Ishikawa (cell line): ENCODE measurements around the gene ANGPT4.

ENCODE experiments used
- CEBPB ChIP-seq: IDR thresholded peaks from 2 replicates; pipeline ENCODE4 v1.6.1; 2012
- EGR1 ChIP-seq: IDR thresholded peaks from 2 replicates; pipeline ENCODE4 v1.6.1; 2012
- EP300 ChIP-seq: IDR thresholded peaks from 2 replicates; pipeline ENCODE4 v1.6.1; 2012; ENCODE audit warnings: borderline replicate concordance
- RAD21 ChIP-seq: IDR thresholded peaks from 2 replicates; pipeline ENCODE4 v1.6.1; 2012; ENCODE audit warnings: low read depth
- REST ChIP-seq: IDR thresholded peaks from 2 replicates; pipeline ENCODE4 v1.6.1; 2012; ENCODE audit warnings: low read depth, mild to moderate bottlenecking
- YY1 ChIP-seq: IDR thresholded peaks from 2 replicates; pipeline ENCODE4 v1.6.1; 2012; ENCODE audit warnings: low read depth
- ZBTB7A ChIP-seq: IDR thresholded peaks from 2 replicates; pipeline ENCODE4 v1.6.1; 2012; ENCODE audit warnings: low read depth
- TF ChIP-seq, protein P1 (sequence below): IDR thresholded peaks from 2 replicates; pipeline ENCODE4 v1.6.1; 2012
- TF ChIP-seq, protein P2 (sequence below): IDR thresholded peaks from 2 replicates; pipeline ENCODE4 v1.6.1; 2012

GRCh38 chr20:961768-962167 is 45.6 kb upstream of the ANGPT4 start:
- TF ChIP-seq RAD21 (no peak), EP300 (no peak), ZBTB7A (no peak), REST (no peak), YY1 (no peak), CEBPB (no peak), EGR1 (no peak)
- TF ChIP-seq, protein P1, sequence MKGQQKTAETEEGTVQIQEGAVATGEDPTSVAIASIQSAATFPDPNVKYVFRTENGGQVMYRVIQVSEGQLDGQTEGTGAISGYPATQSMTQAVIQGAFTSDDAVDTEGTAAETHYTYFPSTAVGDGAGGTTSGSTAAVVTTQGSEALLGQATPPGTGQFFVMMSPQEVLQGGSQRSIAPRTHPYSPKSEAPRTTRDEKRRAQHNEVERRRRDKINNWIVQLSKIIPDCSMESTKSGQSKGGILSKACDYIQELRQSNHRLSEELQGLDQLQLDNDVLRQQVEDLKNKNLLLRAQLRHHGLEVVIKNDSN: no peak
- TF ChIP-seq, protein P2, sequence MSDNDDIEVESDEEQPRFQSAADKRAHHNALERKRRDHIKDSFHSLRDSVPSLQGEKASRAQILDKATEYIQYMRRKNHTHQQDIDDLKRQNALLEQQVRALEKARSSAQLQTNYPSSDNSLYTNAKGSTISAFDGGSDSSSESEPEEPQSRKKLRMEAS: no peak
